GDM1 (cell line): Measurements from ENCODE around the gene HCAR2.
A peak's percentile ranks its signal among the peaks of the same experiment; 100 is the strongest.
"Not testable (repeated sequence)": the region's sequence is repeated elsewhere in the genome, so short reads cannot be mapped to it uniquely, and the experiment has no call there.

Source experiments
- DNase-seq: peaks from one replicate; lab custom pipeline; 2025; lab: John Stamatoyannopoulos, UW

The HCAR2 gene

DNA sequence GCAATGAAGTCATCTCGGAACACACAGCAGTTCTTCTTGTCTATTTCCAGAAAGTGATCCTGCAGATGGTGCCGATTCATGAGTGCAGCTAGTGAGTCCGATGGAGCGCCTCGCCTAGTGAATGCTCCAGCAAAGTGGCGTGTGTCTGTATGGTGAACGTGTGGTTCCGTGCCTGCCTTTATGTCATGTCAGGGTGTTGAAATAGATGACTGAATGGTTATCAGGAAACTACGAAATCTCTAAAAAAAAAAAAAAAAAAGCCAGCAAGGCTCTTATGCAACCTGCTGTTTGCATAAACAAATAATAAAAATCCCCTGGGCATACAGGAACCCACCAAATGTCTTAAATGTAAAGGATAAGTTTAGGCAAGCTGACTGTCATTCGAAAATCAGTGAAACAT is 13.5 kb upstream of the HCAR2 start, which contains the start of gene HCAR3:
Gene HCAR3 (minus strand): TSS at position 154 of the 400 bp plus-strand sequence. CDS start 74 bp downstream, at position 80.
- DNase-seq = not testable (repeated sequence)

DNA sequence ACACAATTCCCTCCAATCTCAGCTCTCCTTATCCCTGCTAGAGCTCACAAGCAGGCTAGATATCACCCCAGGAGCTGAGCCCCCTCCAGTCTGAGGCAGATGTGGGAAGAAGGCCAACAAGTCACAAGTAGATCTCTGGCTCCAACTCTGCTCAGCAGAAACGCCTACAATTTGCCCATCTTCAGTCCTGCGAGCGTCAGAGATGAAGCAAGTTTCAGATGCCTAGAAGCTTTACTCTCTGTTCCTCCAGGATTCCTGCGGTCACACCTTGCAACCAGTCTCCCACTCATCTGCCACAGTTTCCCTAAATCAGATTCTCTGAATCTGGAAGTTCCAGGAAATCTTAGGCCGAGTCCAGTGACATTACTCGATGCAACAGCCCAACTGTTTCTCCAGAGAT is 12.1 kb upstream of the HCAR2 start:
- DNase-seq = not testable (repeated sequence)

DNA sequence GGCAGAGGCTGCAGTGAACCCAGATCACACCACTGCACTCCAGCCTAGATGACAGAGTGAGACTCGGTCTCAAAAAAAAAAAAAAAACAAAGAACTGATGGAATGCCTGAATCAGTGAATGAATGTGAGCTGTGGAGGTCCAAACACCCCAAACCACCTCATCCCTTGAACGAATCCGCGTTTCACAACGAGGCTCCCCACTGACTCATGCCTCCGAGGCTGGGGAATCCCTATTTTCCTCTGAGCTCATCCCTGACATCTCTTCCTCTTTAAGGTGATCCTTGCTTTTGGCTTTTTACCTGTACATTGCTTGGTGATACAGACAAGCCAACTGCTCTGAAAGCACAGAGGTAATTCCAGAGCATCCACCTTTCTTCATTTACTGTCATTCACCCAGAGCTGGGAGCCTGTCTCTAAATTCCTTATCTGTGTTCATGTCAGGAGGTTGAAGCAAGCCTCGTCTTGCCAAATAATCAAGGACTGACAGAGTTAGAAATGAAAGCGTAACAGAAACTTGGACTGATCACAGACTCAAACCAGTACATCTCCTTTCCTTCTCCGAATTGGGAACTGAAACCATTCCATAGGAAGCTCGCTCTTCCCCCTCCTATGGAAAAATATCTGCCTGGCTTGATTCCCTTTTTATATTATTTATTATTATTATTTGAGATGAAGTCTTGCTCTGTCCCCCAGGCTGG is 10.5 kb upstream of the HCAR2 start:
- not testable (repeated sequence) for DNase-seq

DNA sequence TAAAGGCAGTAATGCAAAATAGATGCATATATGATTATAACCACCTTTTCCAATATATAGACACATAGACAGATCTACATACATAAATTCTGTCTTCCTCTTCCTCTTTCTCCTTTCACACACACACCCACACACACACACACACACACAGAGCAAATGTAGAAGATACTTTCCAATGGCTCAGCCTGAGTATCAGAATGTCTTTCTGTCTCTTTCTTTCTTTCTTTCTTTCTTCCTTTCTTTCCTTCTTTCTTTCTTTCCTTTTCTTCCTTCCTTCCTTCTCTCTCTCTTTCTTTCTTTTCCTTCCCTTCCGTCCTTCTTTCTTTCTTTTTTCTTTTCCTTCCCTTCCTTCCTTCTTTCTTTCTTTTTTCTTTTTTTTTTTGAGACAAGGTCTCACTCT is 8.1 kb upstream of the HCAR2 start:
- DNase-seq = peak; percentile 34

DNA sequence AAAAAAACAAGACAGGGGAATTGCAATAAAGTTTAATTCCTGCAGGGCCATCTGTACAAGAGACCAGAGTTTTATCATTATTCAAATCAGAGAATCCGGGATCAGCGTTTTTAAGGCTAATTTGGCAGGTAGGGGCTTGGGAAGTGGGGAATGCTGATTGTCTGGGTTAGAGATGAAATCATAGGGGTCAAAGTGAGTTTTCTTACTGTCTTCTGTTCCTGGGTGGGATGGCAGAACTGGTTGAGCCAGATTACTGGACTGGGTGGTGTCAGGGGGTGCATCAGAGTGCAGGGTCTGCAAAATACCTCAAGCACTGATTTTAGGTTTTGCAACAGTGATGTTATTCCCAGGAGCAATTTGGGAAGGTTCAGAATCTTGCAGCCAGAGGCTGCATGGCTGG is 7.2 kb upstream of the HCAR2 start:
- DNase-seq = not testable (repeated sequence)

DNA sequence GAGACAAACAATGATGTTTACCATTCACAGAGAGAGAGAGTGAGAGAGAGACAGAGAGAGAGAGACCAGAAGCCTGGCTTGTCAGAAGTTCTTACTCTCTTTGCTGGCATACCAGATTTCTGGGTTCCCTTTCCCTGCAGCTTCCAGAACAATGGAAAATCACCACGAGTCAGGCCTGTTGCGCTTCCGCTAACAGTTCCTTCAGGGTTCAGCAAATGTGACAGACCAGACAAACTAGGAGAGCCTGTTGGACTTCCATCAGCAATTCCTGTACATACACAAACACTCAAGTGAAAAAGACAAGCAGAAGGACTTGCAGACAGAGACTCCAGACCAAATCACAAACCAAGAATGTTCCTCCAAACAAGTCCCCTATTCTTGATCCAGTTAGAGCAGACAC is 6.1 kb upstream of the HCAR2 start:
- not testable (repeated sequence) for DNase-seq

DNA sequence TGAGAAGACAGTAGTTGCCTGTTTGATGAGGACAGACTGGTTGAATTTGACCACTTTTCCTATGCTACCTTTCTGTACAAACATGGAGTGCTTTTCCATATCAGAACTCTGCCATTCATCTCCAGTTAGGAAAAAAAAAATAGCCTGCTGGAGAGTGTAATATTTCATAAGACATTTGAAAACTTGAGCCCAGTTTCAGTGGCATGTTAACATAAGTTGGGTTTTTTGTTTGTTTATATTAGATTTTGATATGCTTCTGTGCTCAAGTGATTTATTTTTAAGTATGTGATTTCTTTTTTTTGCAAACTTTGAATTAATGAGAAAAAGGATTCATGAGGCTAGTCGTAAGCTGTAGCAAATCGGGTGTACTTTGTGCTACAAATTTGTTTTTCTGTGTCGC is 684 bp upstream of the HCAR2 start:
- not testable (repeated sequence) for DNase-seq

DNA sequence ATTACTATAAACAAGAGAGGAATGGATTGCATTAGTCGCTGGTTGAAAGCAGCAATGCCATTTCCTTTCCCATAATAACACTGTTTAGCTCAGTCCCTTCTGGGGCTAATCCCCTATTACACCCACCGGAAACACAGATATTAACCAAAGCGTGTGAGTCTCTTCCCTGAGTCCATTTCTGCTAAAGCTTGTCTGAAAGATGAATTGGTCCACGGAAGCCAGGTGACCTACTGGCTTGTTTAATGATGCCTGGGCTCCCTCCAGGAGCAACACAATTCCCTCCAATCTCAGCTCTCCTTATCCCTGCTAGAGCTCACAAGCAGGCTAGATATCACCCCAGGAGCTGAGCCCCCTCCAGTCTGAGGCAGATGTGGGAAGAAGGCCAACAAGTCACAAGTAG is 1.7 kb downstream of the HCAR2 start:
- DNase-seq = not testable (repeated sequence)

DNA sequence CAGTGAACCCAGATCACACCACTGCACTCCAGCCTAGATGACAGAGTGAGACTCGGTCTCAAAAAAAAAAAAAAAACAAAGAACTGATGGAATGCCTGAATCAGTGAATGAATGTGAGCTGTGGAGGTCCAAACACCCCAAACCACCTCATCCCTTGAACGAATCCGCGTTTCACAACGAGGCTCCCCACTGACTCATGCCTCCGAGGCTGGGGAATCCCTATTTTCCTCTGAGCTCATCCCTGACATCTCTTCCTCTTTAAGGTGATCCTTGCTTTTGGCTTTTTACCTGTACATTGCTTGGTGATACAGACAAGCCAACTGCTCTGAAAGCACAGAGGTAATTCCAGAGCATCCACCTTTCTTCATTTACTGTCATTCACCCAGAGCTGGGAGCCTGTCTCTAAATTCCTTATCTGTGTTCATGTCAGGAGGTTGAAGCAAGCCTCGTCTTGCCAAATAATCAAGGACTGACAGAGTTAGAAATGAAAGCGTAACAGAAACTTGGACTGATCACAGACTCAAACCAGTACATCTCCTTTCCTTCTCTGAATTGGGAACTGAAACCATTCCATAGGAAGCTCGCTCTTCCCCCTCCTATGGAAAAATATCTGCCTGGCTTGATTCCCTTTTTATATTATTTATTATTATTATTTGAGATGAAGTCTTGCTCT is 3.0 kb downstream of the HCAR2 start:
- not testable (repeated sequence) for DNase-seq

DNA sequence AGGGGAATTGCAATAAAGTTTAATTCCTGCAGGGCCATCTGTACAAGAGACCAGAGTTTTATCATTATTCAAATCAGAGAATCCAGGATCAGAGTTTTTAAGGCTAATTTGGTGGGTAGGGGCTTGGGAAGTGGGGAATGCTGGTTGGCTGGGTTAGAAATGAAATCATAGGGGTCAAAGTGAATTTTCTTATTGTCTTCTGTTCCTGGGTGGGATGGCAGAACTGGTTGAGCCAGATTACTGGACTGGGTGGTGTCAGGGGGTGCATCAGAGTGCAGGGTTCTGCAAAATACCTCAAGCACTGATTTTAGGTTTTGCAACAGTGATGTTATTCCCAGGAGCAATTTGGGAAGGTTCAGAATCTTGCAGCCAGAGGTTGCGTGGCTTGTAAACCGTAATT is 6.2 kb downstream of the HCAR2 start:
- DNase-seq = not testable (repeated sequence)

DNA sequence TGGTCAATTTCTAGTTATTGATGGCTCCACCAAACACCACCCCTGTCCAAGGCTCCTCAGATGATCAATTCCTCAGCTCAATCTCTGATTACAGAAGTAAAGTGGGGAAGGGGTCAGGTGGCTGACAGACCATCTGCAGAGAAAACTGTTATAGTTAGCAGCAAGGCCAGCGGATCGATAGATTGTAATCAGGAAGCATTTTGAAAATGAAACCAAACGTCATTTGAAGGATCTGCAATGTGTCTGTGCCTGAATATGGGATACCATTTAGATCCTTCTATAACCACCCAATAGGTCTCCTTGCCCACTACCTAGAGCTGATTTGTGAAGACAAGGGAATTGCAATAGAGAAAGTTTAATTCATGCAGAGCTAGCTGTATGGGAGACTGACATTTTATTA is 11.6 kb downstream of the HCAR2 start:
- DNase-seq = no peak

DNA sequence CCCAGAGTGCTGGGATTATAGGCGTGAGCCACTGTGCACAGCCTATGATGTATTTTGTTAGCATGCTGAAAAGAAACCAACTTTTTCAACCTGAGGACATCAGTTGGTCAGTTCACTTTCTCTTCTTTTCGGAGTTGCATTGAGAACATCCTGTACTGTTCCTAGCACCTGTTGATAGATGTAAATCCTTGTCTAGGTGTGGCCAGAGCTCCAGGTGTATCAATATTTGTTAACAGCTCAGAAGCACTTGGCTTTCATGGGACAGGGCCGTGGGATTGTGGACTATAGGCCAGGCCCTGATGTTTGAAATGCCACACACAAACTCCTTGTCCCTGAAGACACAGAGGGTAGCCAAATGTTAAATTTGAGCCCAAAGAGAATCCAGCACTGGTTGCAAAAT is 14.9 kb downstream of the HCAR2 start:
- no peak for DNase-seq

DNA sequence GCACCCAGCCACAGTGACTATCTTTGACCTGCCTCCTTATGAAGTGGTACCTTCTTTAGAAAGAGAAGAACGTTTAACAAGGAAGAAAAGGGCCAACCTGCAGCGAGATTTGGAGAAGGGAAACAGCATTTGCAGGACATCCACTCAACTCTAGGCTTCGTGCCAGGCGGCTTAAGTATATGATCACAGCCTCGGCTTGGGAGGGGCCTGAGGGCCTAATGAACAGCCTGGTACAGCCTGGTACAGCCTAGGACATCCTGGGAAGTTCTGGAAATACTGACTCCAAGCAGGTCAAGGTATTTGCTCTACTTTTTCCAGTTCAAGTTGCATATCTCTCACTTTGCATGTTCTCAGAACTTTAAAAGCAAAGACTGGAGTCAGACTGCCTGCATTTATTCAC is 16.1 kb downstream of the HCAR2 start:
- DNase-seq = no peak

DNA sequence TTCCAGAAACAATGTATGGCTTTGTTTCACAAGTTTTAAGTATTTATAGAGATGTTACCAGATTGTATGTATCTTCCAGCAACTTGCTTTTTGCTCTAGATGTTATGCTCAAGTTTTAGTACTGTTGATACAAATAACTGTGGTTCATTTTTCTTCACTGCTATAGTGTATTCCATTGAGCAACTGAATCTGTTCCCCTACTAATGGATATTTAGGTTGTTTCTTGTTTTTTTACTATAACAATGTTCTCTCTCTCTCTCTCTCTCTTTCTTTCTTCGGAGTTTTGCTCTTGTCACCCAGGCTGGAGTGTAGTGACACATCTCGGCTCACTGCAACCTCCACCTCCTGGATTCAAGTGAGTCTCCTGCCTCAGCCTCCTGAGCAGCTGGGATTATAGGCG is 16.6 kb downstream of the HCAR2 start:
- DNase-seq = no peak

DNA sequence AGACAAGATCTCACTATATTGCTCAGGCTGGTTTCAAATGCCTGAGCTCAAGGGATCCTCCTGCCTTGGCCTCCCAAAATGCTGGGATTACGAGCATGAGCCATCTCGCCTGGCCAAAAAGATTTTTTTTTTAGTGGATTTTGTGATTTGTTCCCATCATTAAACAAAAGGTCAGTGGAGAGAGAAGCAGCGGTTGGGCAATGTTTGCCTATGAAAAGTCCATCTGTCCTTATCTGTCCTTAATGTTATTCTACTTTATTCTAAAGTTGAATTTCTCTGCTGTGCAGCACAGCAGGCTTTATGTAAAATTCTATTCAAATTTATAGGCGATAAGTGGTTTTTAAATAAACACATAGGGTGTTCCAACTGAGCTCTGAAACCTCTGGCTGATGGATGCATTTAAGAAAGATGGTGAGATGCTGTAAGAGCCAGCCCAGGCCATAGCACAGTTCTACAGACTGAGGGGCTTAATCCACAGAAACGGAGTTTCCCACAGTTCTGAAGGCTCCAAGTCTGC is 18.8 kb downstream of the HCAR2 start:
- no peak for DNase-seq

DNA sequence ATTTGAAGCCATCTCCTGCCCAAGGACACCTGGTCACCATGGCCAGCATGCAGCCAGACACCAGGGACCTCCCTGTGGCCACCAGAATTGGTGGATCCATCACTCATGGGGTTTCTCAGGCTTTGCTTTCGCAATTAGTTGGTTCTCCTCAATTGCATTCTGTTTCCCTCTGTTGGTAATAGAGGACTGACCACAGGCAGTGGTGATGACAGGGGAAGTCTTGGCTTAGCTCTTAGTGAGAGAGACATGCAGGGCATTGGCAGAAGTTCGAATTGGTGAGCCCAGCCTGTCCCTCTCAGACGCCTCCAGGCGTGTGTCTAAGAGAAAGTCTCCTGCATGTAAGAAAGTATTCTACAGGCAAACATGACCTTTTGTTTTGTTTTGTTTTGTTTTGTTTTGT is 21.3 kb downstream of the HCAR2 start:
- DNase-seq = no peak

DNA sequence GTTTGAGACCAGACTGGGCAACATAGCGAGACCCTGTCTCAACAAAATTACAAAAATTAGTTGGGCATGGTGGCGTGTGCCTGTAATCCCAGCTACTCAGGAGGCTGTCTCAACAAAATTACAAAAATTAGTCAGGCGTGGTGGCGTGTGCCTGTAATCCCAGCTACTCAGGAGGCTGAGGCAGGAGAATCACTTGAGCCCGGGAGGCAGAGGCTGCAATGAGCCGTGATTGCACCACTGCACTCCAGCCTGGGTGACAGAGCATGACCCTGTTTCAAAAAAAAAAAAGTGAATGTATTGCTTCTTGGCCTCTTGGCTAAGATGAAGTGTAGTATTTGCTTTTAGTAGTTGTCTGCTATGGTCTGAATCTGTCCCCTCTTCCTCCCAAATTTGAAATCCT is 22.2 kb downstream of the HCAR2 start:
- not testable (repeated sequence) for DNase-seq

DNA sequence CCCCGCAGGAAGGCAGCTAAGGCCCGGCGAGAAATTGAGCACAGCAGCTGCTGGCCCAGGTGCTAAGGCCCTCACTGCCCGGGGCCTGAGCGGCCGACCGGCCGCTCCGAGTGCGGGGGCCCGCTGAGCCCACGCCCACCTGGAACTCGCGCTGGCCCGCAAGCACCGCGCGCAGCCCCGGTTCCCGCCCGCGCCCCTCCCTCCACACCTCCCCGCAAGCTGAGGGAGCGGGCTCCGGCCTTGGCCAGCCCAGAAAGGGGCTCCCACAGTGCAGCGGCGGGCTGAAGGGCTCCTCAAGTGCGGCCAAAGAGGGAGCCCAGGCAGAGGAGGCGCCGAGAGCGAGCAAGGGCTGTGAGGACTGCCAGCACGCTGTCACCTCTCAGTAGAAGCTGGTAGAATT is 26.4 kb downstream of the HCAR2 start:
- DNase-seq = not testable (repeated sequence)

DNA sequence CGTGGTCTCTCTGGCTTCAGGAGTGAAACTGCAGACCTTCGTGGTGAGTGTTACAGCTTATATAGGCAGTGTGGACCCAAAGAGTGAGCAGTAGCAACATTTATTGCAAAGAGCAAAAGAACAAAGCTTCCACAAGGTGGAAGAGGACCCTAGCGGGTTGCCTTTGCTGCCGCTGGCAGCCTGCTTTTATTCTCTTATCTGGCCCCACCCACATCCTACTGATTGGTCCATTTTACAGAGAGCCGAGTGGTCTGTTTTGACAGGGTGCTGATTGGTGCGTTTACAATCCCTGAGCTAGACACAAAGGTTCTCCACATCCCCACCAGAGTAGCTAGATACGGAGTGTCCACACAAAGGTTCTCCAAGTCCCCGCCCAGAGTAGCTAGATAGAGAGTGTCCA is 27.1 kb downstream of the HCAR2 start:
- DNase-seq = not testable (repeated sequence)

DNA sequence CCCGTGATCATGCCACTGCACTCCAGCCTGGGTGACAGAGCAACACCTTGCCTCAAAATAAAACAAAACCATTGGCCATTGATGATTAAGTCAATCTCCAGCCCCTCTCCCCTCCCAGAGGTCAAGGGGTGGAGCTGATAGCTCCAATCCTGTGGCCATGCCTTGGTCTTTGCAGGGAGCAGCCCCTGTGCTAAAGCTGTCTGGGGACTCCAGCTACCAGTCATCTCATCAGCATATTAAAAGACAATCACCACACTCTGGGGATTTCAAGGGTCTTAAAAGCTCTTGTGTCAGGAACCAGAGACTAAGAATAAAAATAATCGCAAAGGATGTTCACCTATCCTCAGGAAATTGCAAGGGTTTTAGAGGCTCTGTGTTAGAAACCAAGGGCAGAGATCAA is 30.6 kb downstream of the HCAR2 start:
- no peak for DNase-seq

DNA sequence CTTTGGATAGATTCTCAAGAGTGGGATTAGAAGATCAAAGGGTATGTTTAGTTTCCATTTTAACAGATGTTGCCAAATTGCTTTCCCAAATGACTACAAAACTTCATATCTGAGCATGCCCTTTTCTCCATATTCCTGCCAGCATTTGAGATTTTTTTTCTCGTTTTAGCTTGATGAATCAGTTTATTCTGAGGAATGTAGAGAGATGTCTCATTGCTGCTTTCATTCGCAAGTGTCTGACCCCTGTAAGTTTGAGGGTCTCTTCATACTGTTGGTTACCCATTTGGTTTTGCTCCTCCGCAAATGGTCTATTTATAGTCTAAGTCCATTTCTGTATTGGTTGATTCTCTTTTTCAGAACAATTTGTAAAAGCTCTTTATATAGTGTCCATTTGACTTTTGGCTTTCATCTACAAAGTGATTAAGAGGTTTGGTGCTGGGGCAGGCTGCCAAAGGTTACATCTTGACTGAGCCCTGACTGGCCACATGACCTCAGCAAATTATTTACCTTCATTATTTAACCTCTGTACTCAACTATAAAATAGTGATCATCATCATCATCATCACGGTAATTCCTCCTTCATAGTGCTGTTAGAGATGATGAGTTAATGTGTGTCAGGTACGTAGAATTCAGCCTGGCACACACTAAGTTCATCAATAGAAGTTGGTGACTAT is 33.6 kb downstream of the HCAR2 start:
- no peak for DNase-seq

DNA sequence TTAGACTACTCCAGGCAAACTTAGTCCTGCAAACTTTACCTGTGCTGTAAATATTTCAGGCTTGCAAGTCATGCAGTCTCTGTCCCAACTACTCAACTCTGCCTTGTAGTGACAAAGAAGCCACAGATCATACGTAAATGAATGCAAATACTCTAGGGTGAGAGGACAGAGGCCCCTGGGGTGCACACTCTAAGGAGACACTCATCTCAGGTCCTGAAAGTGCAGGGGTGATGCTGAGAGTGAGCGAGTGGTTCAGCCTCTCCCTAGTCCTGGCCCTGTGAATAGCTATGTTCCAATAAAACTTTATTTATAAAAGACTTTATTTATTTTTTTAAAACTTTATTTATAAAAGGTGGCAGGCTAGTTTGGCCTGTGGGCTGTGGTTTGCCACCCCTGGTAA is 34.9 kb downstream of the HCAR2 start:
- DNase-seq = no peak

DNA sequence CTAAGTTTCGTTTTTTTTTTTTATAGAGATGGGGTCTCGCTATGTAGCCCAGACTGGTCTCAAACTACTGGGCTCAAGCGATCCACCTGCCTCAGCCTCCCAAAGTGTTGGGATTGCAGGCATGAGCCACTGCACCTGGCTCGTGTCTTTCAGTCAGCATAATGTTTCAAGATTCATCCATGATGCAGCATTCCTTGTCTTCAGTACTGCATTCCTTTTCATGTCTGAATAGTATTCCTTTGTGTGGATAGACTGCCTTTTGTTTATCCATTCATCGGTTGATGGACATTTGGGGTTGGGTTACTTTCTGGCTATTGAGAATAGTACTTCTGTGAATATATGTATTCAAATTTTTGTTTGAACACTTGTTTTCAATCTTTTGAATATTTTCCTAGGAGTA is 37.4 kb downstream of the HCAR2 start:
- no peak for DNase-seq
